K562 (cell line): ENCODE data around the gene SPRED2. TPM values are rescaled to one million over a fixed set of nuclear protein-coding genes. Genes with fewer than 3 reads are reported as not detected.

Source experiments
- ATAC-seq: fragments of 200-7000 bp; cut with Tn5 transposase; 3 replicates; pipeline ENCODE4 v1.9.1; 2020; ENCODE audit warnings: moderate library complexity
- BruUV-seq: library from RNA; stranded (reverse); fragments of 400-500 nt; replicated peaks from 2 replicates; lab custom pipeline; 2021; lab: Mats Ljungman, UMichigan
- CTCF ChIA-PET: fragments of 300-600 bp; formaldehyde crosslinking; extraction: SDS; loops from one replicate; lab custom pipeline; 2021; ENCODE audit warnings: low intra/inter-chr PET ratio; lab: Yijun Ruan, JAX
- POLR2A ChIA-PET: fragments of 300-600, 350-650 bp; sonication (Branson Sonifier 250); formaldehyde crosslinking; extraction: SDS; loops from one replicate; lab custom pipeline; 2021; ENCODE audit warnings: antibody characterized with exemption, inconsistent platforms; lab: Yijun Ruan, JAX
- DNase-seq, 4 experiments: peaks; one replicate each; pipeline versions ENCODE4 v3.0.0 to v3.0.0-alpha.2; 2011 to 2018; ENCODE audit warnings: low spot score in 3 of 4, mixed read lengths in 3 of 4; ENCODE audit errors: extremely low read depth in 1 of 4
- FAIRE-seq: peaks from 2 replicates; lab custom pipeline; 2011; peaks lifted over from hg19 to GRCh38; lab: Jason Lieb, UNC
- H2AFZ ChIP-seq: 2 replicates; pipeline ENCODE4 v1.6.0; 2011; ENCODE audit warnings: low read depth, low read length, control low read depth, inconsistent platforms
- H3K27ac ChIP-seq: fragments of 200-600 bp; 3 replicates; pipeline ENCODE4 v1.8.0; 2011; ENCODE audit warnings: low read depth, mild to moderate bottlenecking, control low read depth, inconsistent platforms, low read length, moderate library complexity, mixed read lengths; ENCODE audit errors: extremely low read depth
- H3K27me3 ChIP-seq, 2 experiments: fragments of 300-600 bp in 1 of 2; 2 replicates in 1 of 2; 3 replicates in 1 of 2; pipeline versions ENCODE4 v1.6.0 to v1.8.0; 2011; ENCODE audit warnings: inconsistent platforms in 2 of 2, low read length in 2 of 2, mild to moderate bottlenecking in 1 of 2, mixed read lengths in 1 of 2, moderate library complexity in 1 of 2; ENCODE audit not compliant: control insufficient read depth in 2 of 2, insufficient read depth in 2 of 2
- H3K36me3 ChIP-seq: fragments of 300-600 bp; 3 replicates; pipeline ENCODE4 v1.8.0; 2011; ENCODE audit warnings: mild to moderate bottlenecking, low read length, inconsistent platforms; ENCODE audit not compliant: control insufficient read depth, insufficient read depth
- H3K4me1 ChIP-seq, 2 experiments: fragments of 200-600 bp in 1 of 2; replicated peaks in 1 of 2; 2 replicates in 1 of 2; 3 replicates in 1 of 2; pipeline versions ENCODE4 v1.5.1 to v1.8.0; 2011; ENCODE audit warnings: inconsistent platforms in 2 of 2, low read length in 2 of 2, mild to moderate bottlenecking in 1 of 2, mixed read lengths in 1 of 2, moderate library complexity in 1 of 2; ENCODE audit not compliant: control insufficient read depth in 2 of 2, insufficient read depth in 2 of 2
- H3K4me2 ChIP-seq: 2 replicates; pipeline ENCODE4 v1.6.1; 2011; ENCODE audit warnings: low read length, control low read depth, inconsistent platforms, mixed read lengths; ENCODE audit not compliant: insufficient read depth
- H3K4me3 ChIP-seq: fragments of 200-600 bp; sonication (generic), shearing (Covaris generic); 2 replicates; pipeline ENCODE4 v1.5.1; 2016; ENCODE audit warnings: control low read depth, inconsistent platforms
- H3K79me2 ChIP-seq: fragments of 200-600 bp; 3 replicates; pipeline ENCODE4 v1.8.0; 2011; ENCODE audit warnings: low read length, inconsistent platforms; ENCODE audit not compliant: control insufficient read depth, insufficient read depth
- H3K9ac ChIP-seq, 2 experiments: 2 replicates each; pipeline versions ENCODE4 v1.6.0 to v1.6.1; 2011; ENCODE audit warnings: low read depth in 2 of 2, low read length in 2 of 2, control low read depth in 1 of 2, inconsistent platforms in 1 of 2, mild to moderate bottlenecking in 1 of 2, mixed read lengths in 1 of 2; ENCODE audit not compliant: insufficient read depth in 1 of 2
- H3K9me1 ChIP-seq: one replicate; pipeline ENCODE4 v1.6.0; 2011; ENCODE audit warnings: inconsistent platforms, mild to moderate bottlenecking, low read length, moderate library complexity; ENCODE audit not compliant: control insufficient read depth, insufficient read depth
- H3K9me3 ChIP-seq: replicated peaks from 2 replicates; pipeline ENCODE4 v1.5.1; 2011; ENCODE audit warnings: low read depth, low read length, inconsistent platforms; ENCODE audit not compliant: control insufficient read depth, insufficient read depth
- H4K20me1 ChIP-seq: replicated peaks from 2 replicates; pipeline ENCODE4 v1.6.1; 2011; ENCODE audit warnings: low read length, inconsistent platforms, mixed read lengths; ENCODE audit not compliant: control insufficient read depth, insufficient read depth
- CCNT2 ChIP-seq: IDR thresholded peaks from 2 replicates; pipeline ENCODE4 v1.6.1; 2011; ENCODE audit warnings: borderline replicate concordance, low read depth, mild to moderate bottlenecking, moderate library complexity, mixed read lengths, low read length; ENCODE audit not compliant: insufficient read length; ENCODE audit errors: extremely low read depth
- CREM ChIP-seq: IDR thresholded peaks from 2 replicates; pipeline ENCODE4 v1.6.1; 2014; ENCODE audit warnings: antibody characterized with exemption, low read depth
- DACH1 ChIP-seq: fragments of 450-650 bp; IDR thresholded peaks from 2 replicates; pipeline ENCODE4 v1.6.1; 2018; ENCODE audit not compliant: partially characterized antibody
- ETV5 ChIP-seq: sonication (generic); formaldehyde crosslinking; IDR thresholded peaks from 2 replicates; pipeline ENCODE4 v1.4.0; 2020; ENCODE audit warnings: low read depth, mild to moderate bottlenecking, missing genetic modification reagents
- FOS ChIP-seq: IDR thresholded peaks from 3 replicates; pipeline ENCODE4 v1.6.1; 2011; ENCODE audit not compliant: insufficient read length; ENCODE audit errors: extremely low read depth
- FOXP1 ChIP-seq: sonication (generic); formaldehyde crosslinking; IDR thresholded peaks from 2 replicates; pipeline ENCODE4 v1.8.0; 2022; ENCODE audit warnings: mild to moderate bottlenecking, missing genetic modification reagents
- HOXB6 ChIP-seq: fragments of 250-450 bp; sonication (Bioruptor Pico); IDR thresholded peaks from 2 replicates; pipeline ENCODE4 v1.5.1; 2022; ENCODE audit warnings: mild to moderate bottlenecking, borderline replicate concordance
- KLF1 ChIP-seq: fragments of 450-650 bp; IDR thresholded peaks from 2 replicates; pipeline ENCODE4 v1.6.1; 2016; ENCODE audit warnings: missing genetic modification characterization, missing compliant biosample characterization
- NR2C2 ChIP-seq, 2 experiments: fragments of 200-800 bp in 1 of 2; sonication (Bioruptor generic) in 1 of 2; sonication (generic) in 1 of 2; formaldehyde crosslinking in 1 of 2; IDR thresholded peaks; 2 replicates each; pipeline versions ENCODE4 v1.6.1 to v1.8.0; 2016 to 2022; ENCODE audit warnings: mild to moderate bottlenecking in 1 of 2, missing compliant biosample characterization in 1 of 2, missing genetic modification characterization in 1 of 2, missing genetic modification reagents in 1 of 2
- RBBP5 ChIP-seq: fragments of 200-600 bp; sonication (generic); IDR thresholded peaks from 2 replicates; pipeline ENCODE4 v1.6.1; 2012; ENCODE audit warnings: borderline replicate concordance, mild to moderate bottlenecking, low read length, control low read depth, inconsistent platforms; ENCODE audit not compliant: insufficient read depth, poor library complexity, severe bottlenecking
- RBM17 ChIP-seq: fragments of 200-400 bp; formaldehyde crosslinking; IDR thresholded peaks from 2 replicates; pipeline ENCODE4 v1.6.1; 2017; ENCODE audit warnings: low read depth, mild to moderate bottlenecking, low read length, borderline replicate concordance
- SNRNP70 ChIP-seq: fragments of 200-400 bp; formaldehyde crosslinking; optimal IDR thresholded peaks from 2 replicates; pipeline ENCODE3; 2017; ENCODE audit warnings: low read depth, low read length
- TAL1 ChIP-seq: fragments of 450-650 bp; IDR thresholded peaks from 2 replicates; pipeline ENCODE4 v1.6.1; 2016; ENCODE audit warnings: mild to moderate bottlenecking
- ZBTB1 ChIP-seq: sonication (generic); formaldehyde crosslinking; IDR thresholded peaks from 2 replicates; pipeline ENCODE4 v1.8.1; 2023; ENCODE audit warnings: missing genetic modification reagents, low read depth, mild to moderate bottlenecking, borderline replicate concordance
- ZBTB7A ChIP-seq: IDR thresholded peaks from 2 replicates; pipeline ENCODE4 v1.6.1; 2011; ENCODE audit warnings: low read depth, mild to moderate bottlenecking, low read length, moderate library complexity, borderline replicate concordance; ENCODE audit not compliant: control insufficient read depth
- ZNF316 ChIP-seq: fragments of 450-650 bp; IDR thresholded peaks from 2 replicates; pipeline ENCODE4 v1.6.1; 2016
- ZZZ3 ChIP-seq: fragments of 450-650 bp; IDR thresholded peaks from 2 replicates; pipeline ENCODE4 v1.6.1; 2016; ENCODE audit warnings: antibody characterized with exemption, mild to moderate bottlenecking, moderate library complexity
- WGBS: fragments of 100-300 bp; shearing (Covaris generic); methylation state at CpG from one replicate; pipeline ENCODE4 v1.1.6; 2016; ENCODE audit warnings: low coverage, mixed read lengths; ENCODE audit not compliant: insufficient coverage; ENCODE audit errors: missing lambda C conversion rate; 5-methylcytosine and 5-hydroxymethylcytosine counted together
- in situ Hi-C: fragments of 300-500 bp; cut with MboI; formaldehyde crosslinking; loops from 4 replicates; pipeline ENCODE4 v1.15.0; 2018; ENCODE audit warnings: inconsistent platforms, mixed read lengths
- intact Hi-C: fragments of 100-400 bp; cut with micrococcal nuclease; formaldehyde crosslinking; loops from 2 replicates; pipeline ENCODE4 v1.14.2; 2022
- polyA plus RNA-seq, 8 experiments: library from polyadenylated mRNA; depleted of rRNA in 4 of 8; stranded (reverse) in 5 of 8; unstranded in 3 of 8; fragments of >200 nt; fragmentation: Nextera tagmentation in 2 of 8; fragmentation: Illumina TruSeq in 1 of 8; extraction: Ambion mirVana in 2 of 8; extraction: Trizol in 1 of 8; gene quantifications; 2 replicates each; pipeline versions ENCODE4 v1.2.1 to v1.2.3, GENCODE V29; 2011 to 2014; ENCODE audit warnings: inconsistent platforms in 1 of 8, missing spikeins in 1 of 8
- total RNA-seq, 7 experiments: library from RNA; depleted of rRNA in 6 of 7; stranded (reverse); fragments of >200 nt in 6 of 7; fragmentation: Illumina TruSeq in 2 of 7; extraction: Trizol in 2 of 7; gene quantifications; 2 replicates each; pipeline versions ENCODE4 v1.2.1 to v1.2.3, GENCODE V29; 2011 to 2021; ENCODE audit warnings: low replicate concordance in 1 of 7

Gene SPRED2
- total and polyA plus RNA-seq, 9 of the 15 experiments (the other 6 are each of a cell fraction or from before 2014, with no cell fraction given) = 4.6 to 50.8 (median 14.1) TPM

DNA sequence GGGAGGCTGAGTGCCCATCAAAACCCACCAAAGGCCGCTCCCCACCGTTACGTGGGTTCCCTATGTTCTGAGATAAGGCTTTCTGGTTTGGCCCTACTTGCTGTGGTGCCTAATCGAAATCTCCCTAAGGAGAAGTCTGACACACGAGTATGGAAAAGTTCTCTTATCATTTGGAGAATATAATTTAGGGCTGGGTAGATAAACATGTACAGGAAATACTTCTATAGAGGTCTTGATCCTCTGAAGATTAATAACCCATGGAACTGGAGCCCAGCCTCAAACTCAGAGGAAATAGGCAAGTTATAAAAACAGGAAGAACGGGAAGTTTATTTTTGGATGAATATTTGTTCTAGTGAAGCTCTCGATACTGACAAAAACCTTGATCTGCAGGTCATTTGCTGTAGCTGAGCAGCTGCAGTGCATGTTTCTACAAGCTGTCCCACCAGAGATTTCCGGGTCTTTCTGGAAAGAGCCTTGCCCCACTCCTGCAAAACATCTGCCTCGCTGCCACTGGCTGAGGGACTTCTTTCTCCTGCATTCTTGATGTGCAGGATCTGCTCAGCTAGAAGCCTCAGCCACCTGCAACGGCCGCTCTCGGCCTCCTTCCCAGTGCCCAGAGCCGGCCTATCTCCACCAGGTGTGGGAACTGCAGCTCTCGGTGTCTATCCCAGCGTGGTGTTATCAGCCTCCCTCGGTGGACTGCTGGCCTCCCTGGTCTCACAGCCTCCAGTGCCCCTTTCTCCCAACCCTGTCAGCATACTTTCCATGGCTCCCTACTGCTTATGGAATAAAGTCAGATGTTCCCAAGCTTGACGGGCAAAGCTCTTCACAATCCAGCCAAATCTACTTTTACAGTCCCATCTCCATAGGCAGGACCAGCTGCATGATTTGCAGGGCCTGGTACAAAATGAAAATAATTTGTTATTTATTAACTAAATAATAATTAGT is 48.6 kb downstream of the SPRED2 start (continued):
- peak; percentile 27 for TF ChIP-seq CCNT2
- TF ChIP-seq CREM = peak; percentile 17; the same call in 1 of the 2 replicates

DNA sequence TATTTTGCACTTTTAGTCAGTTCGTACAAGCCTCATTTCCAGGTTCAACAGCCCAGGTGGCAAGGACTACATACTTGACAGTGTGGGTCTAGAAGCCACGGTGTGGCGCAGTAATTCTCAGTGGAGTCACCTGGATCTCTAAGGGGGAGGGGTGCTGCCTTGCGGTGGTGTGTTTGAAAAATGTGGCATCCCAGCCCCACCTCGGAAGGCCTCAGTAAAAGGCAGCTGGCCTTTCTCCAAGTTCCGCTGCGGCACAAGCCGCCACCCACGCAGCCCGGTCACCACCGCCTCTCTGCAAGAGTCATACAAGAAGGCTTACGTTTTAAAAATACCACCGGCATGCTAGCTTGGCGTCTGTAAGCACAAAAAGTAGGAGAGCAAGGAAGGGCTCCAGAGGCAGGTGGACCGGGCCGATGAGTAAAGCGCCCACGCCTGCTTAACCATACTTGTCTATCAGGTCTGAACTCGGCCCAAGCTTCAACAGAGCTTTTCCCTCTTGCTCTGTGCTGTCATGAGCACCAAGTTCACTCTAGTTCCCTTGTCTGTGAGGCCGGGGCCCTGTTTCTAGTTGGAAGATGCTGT is 49.5 kb downstream of the SPRED2 start:
- Histone ChIP-seq H4K20me1 (peaks cover 26% of the 10 kb centered on the region), H3K9me3 (no peaks in the 10 kb centered on the region), H3K4me1 (peaks cover 27 to 81% of the 10 kb centered on the region in 2 experiments), H3K4me2 (peak overlapping the region; percentile 62), H3K27ac (peak overlapping the region; percentile 69), H2AFZ (peak overlapping the region; percentile 4; the same call in 1 of the 2 replicates), H3K4me3 (no peak overlapping the region; the same call in 1 of the 2 replicates), H3K9ac (peak overlapping the region; percentile 19 to 85), H3K36me3 (peaks cover 38% of the 10 kb centered on the region), H3K27me3 (no peaks in the 10 kb centered on the region), H3K9me1 (peaks cover 7% of the 10 kb centered on the region), H3K79me2 (peaks cover 89% of the 10 kb centered on the region)
- 2% methylated on average over 20 of the region's 20 CpGs for WGBS
- in situ Hi-C loops (no loop called here), intact Hi-C loops (loop anchor here (2.0 to 5.0 kb wide), 4 partner anchors 16 to 170 kb away; partner anchors contain the start of gene SPRED2)
- POLR2A ChIA-PET = interaction anchor here (0.8 to 2.8 kb wide), 8 partner anchors 8 to 54 kb away, joined by 3 to 12 read pairs (median 6); partner anchors contain the start of gene SPRED2
- peak; percentile 93 for FAIRE-seq
- no TSS peak for BruUV-seq
- DNase-seq = peak; percentile 85 to 97 (median 87)
- CTCF ChIA-PET = interaction anchor here (2.1 kb wide), 1 partner anchor 170 kb away, joined by 8 read pairs; no protein-coding TSS in a partner anchor
- peak; percentile 86 for ATAC-seq
- TF ChIP-seq SNRNP70 = no peak
- TF ChIP-seq ZBTB7A = no peak; the same call in 1 of the 2 replicates
- TF ChIP-seq DACH1 = peak; percentile 30
- TF ChIP-seq RBBP5 = peak; percentile 61
- no peak for TF ChIP-seq NR2C2 (CRISPR knock-in tag; IDR thresholded peaks at IDR 0.05)
- no peak; the same call in 1 of the 2 replicates for TF ChIP-seq NR2C2 (tag; IDR thresholded peaks at IDR 0.05)
- TF ChIP-seq HOXB6 (CRISPR knock-in tag) = no peak
- TF ChIP-seq RBM17 = no peak
- no peak for TF ChIP-seq KLF1 (tag)
- peak; percentile 89 for TF ChIP-seq ETV5
- TF ChIP-seq ZBTB1 (CRISPR knock-in tag) = no peak; the same call in 1 of the 2 replicates
- no peak for TF ChIP-seq FOS
- no peak for TF ChIP-seq TAL1
- TF ChIP-seq FOXP1 (CRISPR knock-in tag) = peak; percentile 49; the same call in 1 of the 2 replicates
- TF ChIP-seq ZNF316 = no peak
- no peak for TF ChIP-seq ZZZ3
